ENCODE data around the gene RETREG2. TPM values are rescaled to one million over a fixed set of nuclear protein-coding genes. Genes with fewer than 3 reads are reported as not detected.

The RETREG2 gene
- total RNA-seq, 2 donors from 2014 or later = 26.6 to 41.7 TPM

GRCh38 chr2:219223831-219224610 lies 45.9 kb downstream of the RETREG2 start:
- Histone ChIP-seq H3K36me3 (peaks cover 68% of the 10 kb centered on the region), H3K27me3 (no peaks in the 10 kb centered on the region), H3K4me3 (no peak overlapping the region), H3K27ac (no peak overlapping the region), H3K9me3 (no peaks in the 10 kb centered on the region), H3K4me1 (peaks cover 0 to 30% of the 10 kb centered on the region in 2 donors)
- no peak for TF ChIP-seq CTCF (IDR thresholded peaks at IDR 0.05)
- DNase-seq (ENCODE audit: low spot score) = no peak

- no peaks in the 10 kb centered on the region for H3K9me3 ChIP-seq
- H3K27ac ChIP-seq = no peak overlapping the region
- peaks cover 59% of the 10 kb centered on the region for H3K36me3 ChIP-seq
- no peak for DNase-seq (ENCODE audit: low spot score)
- H3K27me3 ChIP-seq = no peaks in the 10 kb centered on the region
- H3K4me1 ChIP-seq = peaks cover 0 to 24% of the 10 kb centered on the region in 2 donors
- TF ChIP-seq CTCF (IDR thresholded peaks at IDR 0.05) = no peak
- no peak overlapping the region for H3K4me3 ChIP-seq
Observed at GRCh38 chr2:219225350-219225749, 47.3 kb downstream of the RETREG2 start.

GRCh38 chr2:219228041-219228910 lies 50.2 kb downstream of the RETREG2 start:
- Histone ChIP-seq H3K4me1 (peaks cover 0 to 35% of the 10 kb centered on the region in 2 donors), H3K4me3 (peak overlapping the region; percentile 77 to 86), H3K27ac (peak overlapping the region; percentile 95 to 97), H3K36me3 (peaks cover 45% of the 10 kb centered on the region), H3K9me3 (no peaks in the 10 kb centered on the region), H3K27me3 (no peaks in the 10 kb centered on the region)
- TF ChIP-seq CTCF (IDR thresholded peaks at IDR 0.05) = no peak
- DNase-seq (ENCODE audit: low spot score) = no peak

- no peaks in the 10 kb centered on the region for H3K9me3 ChIP-seq
- no peak for DNase-seq (ENCODE audit: low spot score)
- TF ChIP-seq CTCF (IDR thresholded peaks at IDR 0.05) = no peak
- peaks cover 45% of the 10 kb centered on the region for H3K36me3 ChIP-seq
- H3K4me1 ChIP-seq = peaks cover 0 to 35% of the 10 kb centered on the region in 2 donors
- peak overlapping the region; percentile 77 to 86 for H3K4me3 ChIP-seq
- H3K27ac ChIP-seq = peak overlapping the region; percentile 95 to 97
- no peaks in the 10 kb centered on the region for H3K27me3 ChIP-seq
Observed at GRCh38 chr2:219228911-219229304, 50.8 kb downstream of the RETREG2 start.

- peaks cover 45% of the 10 kb centered on the region for H3K36me3 ChIP-seq
- no peak for TF ChIP-seq CTCF (IDR thresholded peaks at IDR 0.05)
- H3K4me3 ChIP-seq = peak within 1 kb of the TSS; percentile 77 to 86
- H3K9me3 ChIP-seq = no peaks in the 10 kb centered on the region
- DNase-seq (ENCODE audit: low spot score) = peak; percentile 99
- H3K27ac ChIP-seq = peak within 1 kb of the TSS; percentile 95 to 97
- no peaks in the 10 kb centered on the region for H3K27me3 ChIP-seq
- peaks cover 0 to 35% of the 10 kb centered on the region in 2 donors for H3K4me1 ChIP-seq
Observed at GRCh38 chr2:219229305-219230058, 51.4 kb downstream of the RETREG2 start, which contains the start of the genes ANKZF1 and ATG9A. ANKZF1 (plus strand) TSS chr2:219229806; CDS start chr2:219230258, 452 bp downstream. ATG9A (minus strand) TSS chr2:219229636; CDS start chr2:219228024, 1,612 bp downstream.

All from right atrium auricular region (tissue), 2 donors.